Activated CD8-positive, alpha-beta memory T cell treated with anti-CD3 and anti-CD28 coated beads, Interleukin-2, amount 10 ng/mL, durations not matched to agents 7 days and 5 days (primary cell): Measurements from ENCODE around the gene TTC38. TPM values are rescaled to one million over a fixed set of nuclear protein-coding genes. Genes with fewer than 3 reads are reported as not detected.
"Not testable (repeated sequence)": the region's sequence is repeated elsewhere in the genome, so short reads cannot be mapped to it uniquely, and the experiment has no call there.

ENCODE experiments used
- ATAC-seq: fragments of 150-1000 bp; cut with Tn5 transposase; one replicate; pipeline ENCODE4 v1.10.0; 2021; ENCODE audit warnings: moderate library complexity
- CTCF ChIA-PET: fragments of 350-600 bp; sonication (Branson Sonifier 250); formaldehyde crosslinking; loops from one replicate; lab custom pipeline; 2021; ENCODE audit warnings: antibody characterized with exemption; lab: Charles Lee
- DNase-seq: peaks from one replicate; pipeline ENCODE4 v3.0.0-alpha.2; 2020
- H3K27ac Mint-ChIP-seq: one replicate; pipeline ENCODE4 v1.8.0; 2021; ENCODE audit warnings: mild to moderate bottlenecking, mixed read lengths
- H3K27me3 Mint-ChIP-seq: one replicate; pipeline ENCODE4 v1.8.0; 2021; ENCODE audit warnings: mixed read lengths
- H3K36me3 Mint-ChIP-seq: one replicate; pipeline ENCODE4 v1.8.0; 2021; ENCODE audit warnings: mild to moderate bottlenecking, mixed read lengths
- H3K4me1 Mint-ChIP-seq: one replicate; pipeline ENCODE4 v1.8.0; 2021; ENCODE audit warnings: mixed read lengths
- H3K4me3 Mint-ChIP-seq: one replicate; pipeline ENCODE4 v1.8.0; 2021; ENCODE audit warnings: mild to moderate bottlenecking, moderate library complexity, mixed read lengths
- H3K9me3 Mint-ChIP-seq: one replicate; pipeline ENCODE4 v1.8.0; 2022; ENCODE audit warnings: low read depth, mixed read lengths
- total RNA-seq, 2 experiments: library from RNA; stranded (reverse); gene quantifications; one replicate each; pipeline ENCODE4 v1.2.3, GENCODE V29; 2021

Gene TTC38
- total RNA-seq, 2 experiments from 2014 or later = 35.3 to 37.1 TPM

GRCh38 chr22:46296257-46297150, 28.7 kb downstream of the TTC38 start, which contains the start of gene GTSE1:
Gene GTSE1, plus strand, starts transcription at chr22:46296870. Its CDS starts 531 bp downstream, at chr22:46297401.
- DNase-seq (peak; percentile 99), ATAC-seq (peak; percentile 98)
- H3K36me3 Mint-ChIP-seq = peaks cover 44% of the 10 kb centered on the region
- H3K27me3 Mint-ChIP-seq = no peaks in the 10 kb centered on the region
- H3K4me3 Mint-ChIP-seq = peak within 1 kb of the TSS; percentile 95
- CTCF ChIA-PET = interaction anchor here (0.8 to 2.9 kb wide), 12 partner anchors 9 to 290 kb away, joined by 3 to 19 read pairs (median 3); partner anchors contain the start of gene CDPF1
- H3K9me3 Mint-ChIP-seq = peaks cover 2% of the 10 kb centered on the region
- peaks cover 70% of the 10 kb centered on the region for H3K4me1 Mint-ChIP-seq
- H3K27ac Mint-ChIP-seq = peak within 1 kb of the TSS; percentile 97

- Mint-ChIP-seq H3K36me3 (peaks cover 43% of the 10 kb centered on the region), H3K4me1 (peaks cover 71% of the 10 kb centered on the region), H3K4me3 (peak overlapping the region; percentile 95), H3K27me3 (no peaks in the 10 kb centered on the region), H3K9me3 (peaks cover under 1% of the 10 kb centered on the region), H3K27ac (peak overlapping the region; percentile 41)
- ATAC-seq (peak; percentile 13), DNase-seq (peak; percentile 53)
- CTCF ChIA-PET = interaction anchor here (0.9 to 2.9 kb wide), 6 partner anchors 10 to 291 kb away, joined by 3 to 19 read pairs (median 7); partner anchors contain the start of gene CDPF1
These were observed 29.5 kb downstream of the TTC38 start for GRCh38 chr22:46297151-46297812.

GRCh38 chr22:46299101-46299500, 31.3 kb downstream of the TTC38 start:
- H3K27me3 Mint-ChIP-seq = no peaks in the 10 kb centered on the region
- H3K36me3 Mint-ChIP-seq = peaks cover 44% of the 10 kb centered on the region
- ATAC-seq = no peak
- peak overlapping the region; percentile 95 for H3K4me3 Mint-ChIP-seq
- H3K4me1 Mint-ChIP-seq = peaks cover 68% of the 10 kb centered on the region
- H3K27ac Mint-ChIP-seq = no peak overlapping the region
- H3K9me3 Mint-ChIP-seq = no peaks in the 10 kb centered on the region
- CTCF ChIA-PET = interaction anchor here (1.2 to 1.9 kb wide), 3 partner anchors 31 to 293 kb away, joined by 4 to 5 read pairs (median 4); partner anchors contain the start of gene TTC38
- DNase-seq = no peak

GRCh38 chr22:46300491-46300890, 32.7 kb downstream of the TTC38 start:
- H3K36me3 Mint-ChIP-seq = peaks cover 51% of the 10 kb centered on the region
- no peak for ATAC-seq

GRCh38 chr22:46303347-46303965, 35.6 kb downstream of the TTC38 start:
- DNase-seq = no peak
- CTCF ChIA-PET = interaction anchor here (1.1 kb wide), 1 partner anchor 64 kb away, joined by 3 read pairs; no protein-coding TSS in a partner anchor
- Mint-ChIP-seq H3K4me3 (no peak overlapping the region), H3K36me3 (peaks cover 61% of the 10 kb centered on the region), H3K27me3 (no peaks in the 10 kb centered on the region), H3K9me3 (no peaks in the 10 kb centered on the region), H3K4me1 (peaks cover 51% of the 10 kb centered on the region), H3K27ac (no peak overlapping the region)
- no peak for ATAC-seq

More at GRCh38 chr22:46300491-46300890, 32.7 kb downstream of the TTC38 start:
- no peak overlapping the region for H3K4me3 Mint-ChIP-seq
- no peaks in the 10 kb centered on the region for H3K9me3 Mint-ChIP-seq
- DNase-seq = no peak
- no peak overlapping the region for H3K27ac Mint-ChIP-seq
- H3K27me3 Mint-ChIP-seq = no peaks in the 10 kb centered on the region
- CTCF ChIA-PET = interaction anchor here (1.0 to 1.9 kb wide), 2 partner anchors 50 to 184 kb away, joined by 3 to 4 read pairs; partner anchors contain the start of gene CDPF1
- H3K4me1 Mint-ChIP-seq = peaks cover 65% of the 10 kb centered on the region

- peaks cover 50% of the 10 kb centered on the region for H3K36me3 Mint-ChIP-seq
These were observed 40.6 kb downstream of the TTC38 start for GRCh38 chr22:46308283-46308988.

GRCh38 chr22:46309526-46310085, 41.8 kb downstream of the TTC38 start:
- H3K27me3 Mint-ChIP-seq = no peaks in the 10 kb centered on the region
- peaks cover 45% of the 10 kb centered on the region for H3K36me3 Mint-ChIP-seq
- no peak for DNase-seq
- no peak overlapping the region for H3K4me3 Mint-ChIP-seq
- no peak for ATAC-seq
- no peak overlapping the region for H3K27ac Mint-ChIP-seq
- H3K4me1 Mint-ChIP-seq = peaks cover 11% of the 10 kb centered on the region
- CTCF ChIA-PET = interaction anchor here (1.3 kb wide), 1 partner anchor 303 kb away, joined by 3 read pairs; no protein-coding TSS in a partner anchor
- H3K9me3 Mint-ChIP-seq = no peaks in the 10 kb centered on the region

More at GRCh38 chr22:46308283-46308988, 40.6 kb downstream of the TTC38 start:
- Mint-ChIP-seq H3K4me1 (peaks cover 22% of the 10 kb centered on the region), H3K4me3 (no peak overlapping the region), H3K27me3 (no peaks in the 10 kb centered on the region), H3K9me3 (no peaks in the 10 kb centered on the region), H3K27ac (no peak overlapping the region)
- CTCF ChIA-PET = interaction anchor here (1.3 kb wide), 1 partner anchor 302 kb away, joined by 3 read pairs; no protein-coding TSS in a partner anchor
- DNase-seq = no peak
- no peak for ATAC-seq

- ATAC-seq (no peak), DNase-seq (no peak)
- Mint-ChIP-seq H3K36me3 (peaks cover 46% of the 10 kb centered on the region), H3K4me1 (peaks cover 5% of the 10 kb centered on the region), H3K27me3 (no peaks in the 10 kb centered on the region), H3K4me3 (no peak overlapping the region), H3K27ac (no peak overlapping the region), H3K9me3 (no peaks in the 10 kb centered on the region)
- CTCF ChIA-PET = interaction anchor here (0.7 to 1.9 kb wide), 5 partner anchors 179 to 305 kb away, joined by 3 to 10 read pairs (median 7); no protein-coding TSS in a partner anchor
These were observed 44.2 kb downstream of the TTC38 start for GRCh38 chr22:46312056-46312455.

GRCh38 chr22:46312848-46313247, 45.0 kb downstream of the TTC38 start:
- H3K36me3 Mint-ChIP-seq = peaks cover 49% of the 10 kb centered on the region
- not testable (repeated sequence) for H3K27me3 Mint-ChIP-seq, H3K4me1 Mint-ChIP-seq, H3K27ac Mint-ChIP-seq, H3K9me3 Mint-ChIP-seq, H3K4me3 Mint-ChIP-seq, DNase-seq, ATAC-seq
- CTCF ChIA-PET = interaction anchor here (0.6 to 1.9 kb wide), 7 partner anchors 28 to 306 kb away, joined by 3 to 8 read pairs (median 3); no protein-coding TSS in a partner anchor

GRCh38 chr22:46315976-46316375, 48.2 kb downstream of the TTC38 start:
- Mint-ChIP-seq H3K4me1 (no peaks in the 10 kb centered on the region), H3K27ac (no peak overlapping the region), H3K36me3 (peaks cover 42% of the 10 kb centered on the region), H3K27me3 (no peaks in the 10 kb centered on the region), H3K4me3 (no peak overlapping the region), H3K9me3 (no peaks in the 10 kb centered on the region)
- ATAC-seq (no peak), DNase-seq (no peak)
- CTCF ChIA-PET = interaction anchor here (1.0 to 3.1 kb wide), 4 partner anchors 195 to 310 kb away, joined by 3 to 21 read pairs (median 6); no protein-coding TSS in a partner anchor

GRCh38 chr22:46317646-46318045, 49.8 kb downstream of the TTC38 start:
- CTCF ChIA-PET = interaction anchor here (1.3 kb wide), 1 partner anchor 196 kb away, joined by 3 read pairs; no protein-coding TSS in a partner anchor
- Mint-ChIP-seq H3K27me3 (no peaks in the 10 kb centered on the region), H3K27ac (no peak overlapping the region), H3K4me1 (no peaks in the 10 kb centered on the region), H3K9me3 (no peaks in the 10 kb centered on the region), H3K36me3 (peaks cover 49% of the 10 kb centered on the region), H3K4me3 (no peak overlapping the region)
- no peak for ATAC-seq
- DNase-seq = no peak
